Measurements from ENCODE around the gene CHST9.

CHST9 gene

GRCh38 chr18:27057519-27058234, 127.4 kb downstream of the CHST9 start:
- Histone ChIP-seq H3K27me3 (ENCODE audit: control insufficient read depth, insufficient read depth, low read length) (no peaks in the 10 kb centered on the region), H3K4me1 (ENCODE audit: control insufficient read depth, insufficient read depth, low read length) (no peaks in the 10 kb centered on the region), H3K9me3 (ENCODE audit: control insufficient read depth, insufficient read depth, low read length) (no peaks in the 10 kb centered on the region), H3K4me3 (ENCODE audit: low read length) (no peak overlapping the region), H3K36me3 (ENCODE audit: control insufficient read depth, insufficient read depth, low read length) (no peaks in the 10 kb centered on the region), H3K27ac (ENCODE audit: low read length) (no peak overlapping the region)
- WGBS (ENCODE audit: insufficient coverage, insufficient read length): no CpG with 5 or more reads among the region's 11 CpGs
- DNase-seq (ENCODE audit: low read depth, low spot score): no peak

GRCh38 chr18:27054926-27055325, 130.2 kb downstream of the CHST9 start:
- WGBS (ENCODE audit: insufficient coverage, insufficient read length): no CpG with 5 or more reads among the region's 3 CpGs
- H3K27me3 ChIP-seq (ENCODE audit: control insufficient read depth, insufficient read depth, low read length): no peaks in the 10 kb centered on the region
- H3K9me3 ChIP-seq (ENCODE audit: control insufficient read depth, insufficient read depth, low read length): no peaks in the 10 kb centered on the region
- no peaks in the 10 kb centered on the region for H3K36me3 ChIP-seq (ENCODE audit: control insufficient read depth, insufficient read depth, low read length)
- no peak for DNase-seq (ENCODE audit: low read depth, low spot score)
- H3K4me1 ChIP-seq (ENCODE audit: control insufficient read depth, insufficient read depth, low read length): no peaks in the 10 kb centered on the region
- no peak overlapping the region for H3K27ac ChIP-seq (ENCODE audit: low read length)
- H3K4me3 ChIP-seq (ENCODE audit: low read length): no peak overlapping the region

- no peak for DNase-seq (ENCODE audit: low read depth, low spot score)
- no peaks in the 10 kb centered on the region for H3K36me3 ChIP-seq (ENCODE audit: control insufficient read depth, insufficient read depth, low read length)
- no peak overlapping the region for H3K4me3 ChIP-seq (ENCODE audit: low read length)
- no peak overlapping the region for H3K27ac ChIP-seq (ENCODE audit: low read length)
- H3K9me3 ChIP-seq (ENCODE audit: control insufficient read depth, insufficient read depth, low read length): no peaks in the 10 kb centered on the region
- no peaks in the 10 kb centered on the region for H3K4me1 ChIP-seq (ENCODE audit: control insufficient read depth, insufficient read depth, low read length)
- no CpG with 5 or more reads among the region's 4 CpGs for WGBS (ENCODE audit: insufficient coverage, insufficient read length)
- no peaks in the 10 kb centered on the region for H3K27me3 ChIP-seq (ENCODE audit: control insufficient read depth, insufficient read depth, low read length)
These were observed 135.1 kb downstream of the CHST9 start for GRCh38 chr18:27049969-27050368.

GRCh38 chr18:27045342-27045741, 139.8 kb downstream of the CHST9 start:
- Histone ChIP-seq H3K4me1 (ENCODE audit: control insufficient read depth, insufficient read depth, low read length) (no peaks in the 10 kb centered on the region), H3K9me3 (ENCODE audit: control insufficient read depth, insufficient read depth, low read length) (no peaks in the 10 kb centered on the region), H3K4me3 (ENCODE audit: low read length) (no peak overlapping the region), H3K36me3 (ENCODE audit: control insufficient read depth, insufficient read depth, low read length) (no peaks in the 10 kb centered on the region), H3K27ac (ENCODE audit: low read length) (no peak overlapping the region), H3K27me3 (ENCODE audit: control insufficient read depth, insufficient read depth, low read length) (no peaks in the 10 kb centered on the region)
- WGBS (ENCODE audit: insufficient coverage, insufficient read length): 100% methylated on average over 1 of the region's 3 CpGs
- no peak for DNase-seq (ENCODE audit: low read depth, low spot score)

GRCh38 chr18:27042177-27042576, 142.9 kb downstream of the CHST9 start:
- no peaks in the 10 kb centered on the region for H3K27me3 ChIP-seq (ENCODE audit: control insufficient read depth, insufficient read depth, low read length)
- H3K27ac ChIP-seq (ENCODE audit: low read length): no peak overlapping the region

GRCh38 chr18:27040796-27041195, 144.3 kb downstream of the CHST9 start:
- no peak overlapping the region for H3K27ac ChIP-seq (ENCODE audit: low read length)
- WGBS (ENCODE audit: insufficient coverage, insufficient read length): no CpG with 5 or more reads among the region's 2 CpGs
- DNase-seq (ENCODE audit: low read depth, low spot score): no peak

More at GRCh38 chr18:27042177-27042576, 142.9 kb downstream of the CHST9 start:
- Histone ChIP-seq H3K4me3 (ENCODE audit: low read length) (no peak overlapping the region), H3K4me1 (ENCODE audit: control insufficient read depth, insufficient read depth, low read length) (no peaks in the 10 kb centered on the region), H3K9me3 (ENCODE audit: control insufficient read depth, insufficient read depth, low read length) (no peaks in the 10 kb centered on the region), H3K36me3 (ENCODE audit: control insufficient read depth, insufficient read depth, low read length) (no peaks in the 10 kb centered on the region)
- DNase-seq (ENCODE audit: low read depth, low spot score): no peak

GRCh38 chr18:27033722-27034121, 151.4 kb downstream of the CHST9 start:
- no peaks in the 10 kb centered on the region for H3K27me3 ChIP-seq (ENCODE audit: control insufficient read depth, insufficient read depth, low read length)

More at GRCh38 chr18:27040796-27041195, 144.3 kb downstream of the CHST9 start:
- no peaks in the 10 kb centered on the region for H3K36me3 ChIP-seq (ENCODE audit: control insufficient read depth, insufficient read depth, low read length)
- no peaks in the 10 kb centered on the region for H3K9me3 ChIP-seq (ENCODE audit: control insufficient read depth, insufficient read depth, low read length)
- H3K4me3 ChIP-seq (ENCODE audit: low read length): no peak overlapping the region
- no peaks in the 10 kb centered on the region for H3K4me1 ChIP-seq (ENCODE audit: control insufficient read depth, insufficient read depth, low read length)
- no peaks in the 10 kb centered on the region for H3K27me3 ChIP-seq (ENCODE audit: control insufficient read depth, insufficient read depth, low read length)

GRCh38 chr18:27030421-27030820, 154.7 kb downstream of the CHST9 start:
- Histone ChIP-seq H3K27ac (ENCODE audit: low read length) (no peak overlapping the region), H3K4me1 (ENCODE audit: control insufficient read depth, insufficient read depth, low read length) (no peaks in the 10 kb centered on the region), H3K27me3 (ENCODE audit: control insufficient read depth, insufficient read depth, low read length) (no peaks in the 10 kb centered on the region), H3K36me3 (ENCODE audit: control insufficient read depth, insufficient read depth, low read length) (no peaks in the 10 kb centered on the region), H3K4me3 (ENCODE audit: low read length) (no peak overlapping the region), H3K9me3 (ENCODE audit: control insufficient read depth, insufficient read depth, low read length) (no peaks in the 10 kb centered on the region)
- no peak for DNase-seq (ENCODE audit: low read depth, low spot score)
- no CpG with 5 or more reads among the region's 9 CpGs for WGBS (ENCODE audit: insufficient coverage, insufficient read length)

More at GRCh38 chr18:27033722-27034121, 151.4 kb downstream of the CHST9 start:
- H3K4me3 ChIP-seq (ENCODE audit: low read length): no peak overlapping the region
- WGBS (ENCODE audit: insufficient coverage, insufficient read length): 100% methylated on average over 2 of the region's 5 CpGs
- no peak overlapping the region for H3K27ac ChIP-seq (ENCODE audit: low read length)
- DNase-seq (ENCODE audit: low read depth, low spot score): no peak
- no peaks in the 10 kb centered on the region for H3K36me3 ChIP-seq (ENCODE audit: control insufficient read depth, insufficient read depth, low read length)
- no peaks in the 10 kb centered on the region for H3K9me3 ChIP-seq (ENCODE audit: control insufficient read depth, insufficient read depth, low read length)
- no peaks in the 10 kb centered on the region for H3K4me1 ChIP-seq (ENCODE audit: control insufficient read depth, insufficient read depth, low read length)

GRCh38 chr18:27022477-27022876, 162.6 kb downstream of the CHST9 start:
- H3K27me3 ChIP-seq (ENCODE audit: control insufficient read depth, insufficient read depth, low read length): no peaks in the 10 kb centered on the region
- H3K4me1 ChIP-seq (ENCODE audit: control insufficient read depth, insufficient read depth, low read length): no peaks in the 10 kb centered on the region
- no peaks in the 10 kb centered on the region for H3K9me3 ChIP-seq (ENCODE audit: control insufficient read depth, insufficient read depth, low read length)
- DNase-seq (ENCODE audit: low read depth, low spot score): no peak
- 100% methylated on average over 1 of the region's 3 CpGs for WGBS (ENCODE audit: insufficient coverage, insufficient read length)
- H3K36me3 ChIP-seq (ENCODE audit: control insufficient read depth, insufficient read depth, low read length): no peaks in the 10 kb centered on the region
- H3K4me3 ChIP-seq (ENCODE audit: low read length): no peak overlapping the region
- no peak overlapping the region for H3K27ac ChIP-seq (ENCODE audit: low read length)

GRCh38 chr18:27017901-27018500, 167.1 kb downstream of the CHST9 start:
- WGBS (ENCODE audit: insufficient coverage, insufficient read length): no CpG with 5 or more reads among the region's 2 CpGs
- H3K4me3 ChIP-seq (ENCODE audit: low read length): no peak overlapping the region
- no peaks in the 10 kb centered on the region for H3K27me3 ChIP-seq (ENCODE audit: control insufficient read depth, insufficient read depth, low read length)
- peak; percentile 5 for DNase-seq (ENCODE audit: low read depth, low spot score)
- no peak overlapping the region for H3K27ac ChIP-seq (ENCODE audit: low read length)
- H3K9me3 ChIP-seq (ENCODE audit: control insufficient read depth, insufficient read depth, low read length): no peaks in the 10 kb centered on the region
- H3K4me1 ChIP-seq (ENCODE audit: control insufficient read depth, insufficient read depth, low read length): no peaks in the 10 kb centered on the region
- no peaks in the 10 kb centered on the region for H3K36me3 ChIP-seq (ENCODE audit: control insufficient read depth, insufficient read depth, low read length)

GRCh38 chr18:27014841-27015240, 170.3 kb downstream of the CHST9 start:
- no CpG with 5 or more reads among the region's 1 CpG for whole genome bisulfite sequencing (ENCODE audit: insufficient coverage, insufficient read length)

More at GRCh38 chr18:27014841-27015240, 170.3 kb downstream of the CHST9 start:
- H3K27ac ChIP-seq (ENCODE audit: low read length): no peak overlapping the region
- no peak overlapping the region for H3K4me3 ChIP-seq (ENCODE audit: low read length)
- H3K4me1 ChIP-seq (ENCODE audit: control insufficient read depth, insufficient read depth, low read length): no peaks in the 10 kb centered on the region
- H3K36me3 ChIP-seq (ENCODE audit: control insufficient read depth, insufficient read depth, low read length): no peaks in the 10 kb centered on the region
- DNase-seq (ENCODE audit: low read depth, low spot score): no peak
- H3K9me3 ChIP-seq (ENCODE audit: control insufficient read depth, insufficient read depth, low read length): no peaks in the 10 kb centered on the region
- H3K27me3 ChIP-seq (ENCODE audit: control insufficient read depth, insufficient read depth, low read length): no peaks in the 10 kb centered on the region

Data from iPS DF 6.9 (cell line).